Central memory CD4-positive, alpha-beta T cell (primary cell): ENCODE measurements around the gene ANKRD65.
"Not testable (repeated sequence)": the region's sequence is repeated elsewhere in the genome, so short reads cannot be mapped to it uniquely, and the experiment has no call there.

Source experiments
- DNase-seq: peaks from one replicate; pipeline ENCODE4 v3.0.0; 2022

The ANKRD65 gene

DNA sequence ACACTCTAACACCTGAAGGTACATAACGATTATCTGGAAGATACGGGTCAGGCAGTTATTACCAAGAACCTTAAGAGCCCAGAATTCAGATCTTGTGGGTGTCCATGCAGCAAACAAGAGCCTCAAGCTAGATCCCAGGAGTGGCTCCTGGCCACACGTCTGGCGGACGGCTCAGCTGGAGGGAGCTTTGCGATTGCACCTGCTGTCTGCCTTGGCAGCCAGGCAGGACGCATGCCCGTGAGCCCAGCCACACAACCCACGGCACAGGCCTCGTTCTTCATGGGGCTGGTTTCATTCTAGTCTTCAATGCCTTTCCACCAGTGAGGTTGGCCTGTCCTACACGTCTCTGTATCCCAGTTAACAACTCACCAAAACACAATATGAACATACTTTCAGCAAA lies 27.6 kb downstream of the ANKRD65 start:
- no peak for DNase-seq

DNA sequence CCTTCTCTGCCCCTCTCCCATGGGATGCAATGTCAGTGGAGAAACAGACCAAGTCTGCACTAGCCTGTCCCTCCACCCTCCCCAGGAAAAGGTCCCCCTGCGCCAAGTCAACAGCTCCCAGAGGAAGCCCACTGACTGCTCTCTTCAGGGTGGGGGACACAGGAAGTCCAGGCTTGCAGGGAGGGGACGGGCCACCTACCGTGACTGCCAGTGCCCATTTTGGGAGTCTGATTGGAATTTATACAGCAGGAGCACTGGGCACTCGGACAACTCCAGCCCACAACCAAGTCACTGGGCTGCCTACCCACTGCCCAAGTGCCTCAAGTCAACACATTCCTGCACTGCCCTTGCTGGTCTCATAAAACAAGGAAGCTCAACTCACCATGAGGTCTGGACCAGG lies 28.1 kb downstream of the ANKRD65 start:
- no peak for DNase-seq

DNA sequence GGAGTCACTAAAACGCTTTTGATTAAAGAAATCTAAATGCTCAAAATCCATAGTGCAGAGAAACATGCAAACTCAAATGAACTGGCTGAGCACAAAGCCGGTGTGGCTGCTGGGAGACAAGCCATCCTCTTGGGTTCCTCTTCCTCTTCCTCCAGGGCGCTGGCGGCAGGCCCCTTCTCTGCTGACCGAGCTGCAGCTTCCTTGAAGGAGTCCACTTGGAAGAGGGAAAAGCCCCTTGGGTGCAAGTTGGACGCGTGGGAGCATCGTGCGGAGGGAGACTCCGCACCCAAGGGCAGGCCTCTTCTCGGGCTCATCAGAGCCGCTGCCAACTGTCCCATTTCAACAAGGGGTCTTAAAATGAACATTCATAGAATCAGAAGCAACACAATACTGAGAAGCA lies 29.9 kb downstream of the ANKRD65 start:
- no peak for DNase-seq

DNA sequence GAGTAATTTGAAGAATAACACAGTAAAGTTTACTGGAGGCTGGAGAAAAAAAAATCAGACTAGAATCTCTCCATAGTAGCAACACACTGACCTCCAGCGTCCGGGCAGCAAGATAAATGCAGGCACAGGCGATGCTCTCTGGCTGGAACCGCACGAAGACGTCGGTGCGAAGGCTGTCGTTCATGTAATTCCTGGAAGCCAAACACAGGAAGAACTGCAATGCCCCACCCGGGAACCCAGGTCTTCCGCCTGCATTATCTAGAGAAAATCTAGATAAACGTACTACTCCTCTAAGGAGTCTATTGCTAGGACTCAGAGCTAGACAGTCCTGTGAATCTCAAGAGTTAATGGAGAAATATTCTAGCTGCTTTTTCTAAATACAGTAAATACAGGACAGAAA lies 30.4 kb downstream of the ANKRD65 start:
- no peak for DNase-seq

DNA sequence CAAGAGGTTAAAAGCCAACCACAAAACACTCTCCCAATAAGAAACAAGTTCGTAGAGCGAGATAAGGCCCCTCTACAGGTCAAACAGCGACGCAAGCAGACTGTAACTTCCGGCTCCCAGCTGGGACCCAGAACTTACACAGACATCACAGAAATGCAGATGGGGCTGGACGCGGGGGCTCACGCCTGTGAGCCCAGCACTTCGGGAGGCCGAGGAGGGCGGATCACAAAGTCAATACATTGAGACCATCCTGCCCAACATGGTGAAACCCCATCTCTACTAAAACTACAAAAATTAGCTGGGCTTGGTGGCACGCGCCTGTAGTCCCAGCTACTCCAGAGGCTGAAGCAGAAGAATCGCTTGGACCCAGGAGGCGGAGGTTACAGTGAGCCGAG lies 33.0 kb downstream of the ANKRD65 start:
- DNase-seq, result no peak

DNA sequence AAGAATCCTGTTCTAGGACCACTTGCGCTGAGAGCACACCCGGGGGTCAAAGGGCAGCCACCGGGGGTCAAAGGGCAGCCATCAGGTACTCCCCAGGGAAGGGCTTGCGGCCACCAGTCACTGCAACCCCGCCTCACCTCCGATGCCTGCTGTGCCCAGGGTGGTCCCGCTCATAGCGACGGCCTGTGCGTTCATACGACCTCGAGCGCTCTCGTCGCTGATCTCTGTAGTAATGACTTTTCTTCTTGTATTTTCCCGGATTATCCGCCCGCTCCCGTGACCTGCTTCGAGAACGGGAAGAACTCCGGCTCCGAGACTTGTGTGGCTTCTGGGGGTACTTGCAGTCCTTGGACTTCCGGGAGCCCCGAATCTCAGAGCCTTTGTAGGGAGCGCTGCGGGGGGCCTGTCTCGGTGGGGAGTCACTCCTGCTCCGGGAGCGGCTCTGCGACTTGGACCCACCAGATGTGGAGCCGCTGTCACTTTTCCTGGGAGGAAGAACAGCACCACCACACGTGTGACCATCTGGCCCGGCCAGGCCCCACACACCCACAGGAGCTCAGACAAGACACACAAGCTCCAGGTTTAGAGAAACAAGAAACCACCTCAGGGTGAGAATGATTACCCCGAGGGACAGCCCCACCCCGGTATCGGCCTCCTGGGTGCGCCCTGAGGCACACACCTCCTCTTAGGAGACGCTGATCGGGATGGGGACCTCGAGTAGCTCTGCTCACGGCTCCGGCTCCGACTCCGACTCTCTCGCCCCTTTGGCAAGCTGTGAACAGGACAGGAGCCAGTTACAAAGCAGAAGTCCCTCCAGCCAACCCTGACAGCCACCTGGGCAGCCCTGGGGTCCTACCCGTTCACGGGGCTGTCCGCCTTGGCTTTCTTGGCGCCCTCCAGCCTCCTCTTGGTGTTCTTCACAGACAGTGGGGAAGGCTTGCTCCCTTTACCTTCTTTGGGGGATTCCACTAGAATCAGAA lies 33.7 kb downstream of the ANKRD65 start:
- no peak for DNase-seq

DNA sequence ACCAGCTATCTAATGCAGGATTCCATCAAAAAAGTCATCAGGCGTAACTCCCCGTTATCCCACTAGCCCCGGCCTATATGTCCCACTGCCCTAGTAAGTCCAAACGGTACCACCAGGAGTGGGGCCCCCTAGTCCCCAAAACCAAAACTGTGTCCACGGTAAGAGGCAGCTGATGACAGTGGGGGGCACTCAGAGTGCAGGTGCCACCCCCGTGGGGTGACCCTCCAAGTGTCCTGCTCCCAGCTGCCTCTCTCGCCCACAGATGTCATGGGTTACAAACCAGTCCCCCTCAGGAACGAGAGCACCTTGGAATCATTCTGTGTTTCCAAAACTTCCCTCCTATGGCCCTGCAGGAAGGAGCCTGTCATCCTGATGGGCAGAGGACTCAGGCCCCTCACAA lies 35.1 kb downstream of the ANKRD65 start:
- no peak for DNase-seq

DNA sequence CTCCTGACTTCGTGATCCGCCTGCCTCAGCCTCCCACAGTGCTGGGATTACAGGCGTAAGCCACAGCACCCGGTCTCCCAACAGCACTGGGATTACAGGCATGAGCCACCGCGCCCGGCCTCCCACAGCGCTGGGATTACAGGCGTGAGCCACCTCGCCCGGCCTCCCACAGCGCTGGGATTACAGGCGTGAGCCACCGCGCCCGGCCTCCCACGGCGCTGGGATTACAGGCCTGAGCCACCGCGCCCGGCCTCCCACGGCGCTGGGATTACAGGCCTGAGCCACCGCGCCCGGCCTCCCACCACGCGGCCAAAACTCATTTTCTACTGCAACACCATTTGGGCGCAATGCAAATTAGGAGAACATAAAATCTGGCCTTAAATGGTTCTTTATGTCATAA lies 35.7 kb downstream of the ANKRD65 start:
- DNase-seq, result not testable (repeated sequence)

DNA sequence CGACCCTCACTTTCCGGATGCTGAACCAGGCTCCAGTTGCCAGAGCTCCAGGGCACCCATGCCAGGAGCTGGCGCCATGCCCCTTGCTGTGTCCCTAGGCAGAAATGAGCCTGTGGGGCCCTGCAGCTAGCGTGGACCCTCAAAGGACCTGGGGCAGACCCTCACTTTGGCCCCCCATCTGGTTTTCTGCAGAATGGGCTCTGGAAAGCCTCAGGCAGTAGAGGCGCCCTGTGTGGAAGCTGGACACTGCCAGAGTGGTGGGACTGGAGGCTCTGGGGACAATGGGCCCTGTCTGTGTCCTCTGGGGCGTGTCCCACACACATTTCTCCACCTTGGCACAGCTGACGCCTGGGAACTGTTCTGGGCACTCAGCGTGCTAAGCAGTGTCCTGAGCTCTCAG lies 39.8 kb downstream of the ANKRD65 start:
- DNase-seq, result no peak

DNA sequence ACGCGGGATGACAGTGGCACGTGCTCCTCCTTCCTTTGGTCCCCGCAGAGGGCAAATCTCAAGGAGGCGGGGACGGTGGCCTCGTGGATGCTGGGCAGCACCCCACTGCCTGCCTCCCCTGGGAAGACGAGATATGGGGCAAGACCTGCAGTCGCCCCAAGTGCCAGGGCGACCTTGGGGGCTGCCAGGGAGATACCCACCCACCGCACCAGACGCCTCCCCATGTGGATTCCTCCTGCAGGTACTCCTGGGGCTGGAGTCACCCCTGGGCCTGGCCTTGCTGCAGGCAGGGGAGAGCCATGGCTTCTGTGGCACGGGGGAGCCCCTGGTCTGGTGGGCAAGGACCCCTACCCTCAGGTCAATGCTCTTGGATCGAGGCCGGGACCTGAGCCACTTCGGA lies 40.2 kb downstream of the ANKRD65 start:
- DNase-seq, result no peak

DNA sequence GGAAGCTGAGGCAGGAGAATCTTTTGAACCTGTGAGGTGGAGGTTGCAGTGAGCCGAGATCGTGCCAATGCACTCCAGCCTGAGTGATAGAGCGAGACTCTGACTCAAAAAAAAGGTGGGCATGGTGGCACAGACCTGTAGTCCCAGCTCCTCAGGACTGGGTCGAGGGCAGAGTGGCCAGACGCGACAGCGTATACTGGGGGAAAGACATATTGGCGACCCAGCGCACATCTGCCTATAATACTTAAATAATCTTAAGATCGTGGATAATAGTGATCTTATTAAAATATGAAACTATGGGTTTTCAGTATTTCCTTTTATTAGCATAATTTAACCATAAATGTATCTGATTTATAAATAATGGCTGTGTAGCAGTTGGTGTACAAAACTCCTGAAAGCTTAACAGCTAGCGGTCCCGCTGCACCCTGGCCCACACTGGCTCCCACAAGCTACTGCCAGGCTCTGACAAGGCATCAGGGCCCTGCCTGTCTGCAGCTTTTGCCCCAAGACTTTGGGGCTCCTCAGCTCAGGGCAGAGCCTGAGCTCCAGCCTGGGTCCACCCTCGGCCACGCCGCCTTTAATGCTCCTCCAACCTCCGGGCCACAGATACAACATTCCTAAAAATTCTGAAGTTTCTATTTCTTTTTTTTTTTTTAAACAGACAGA lies 43.4 kb downstream of the ANKRD65 start:
- no peak for DNase-seq

DNA sequence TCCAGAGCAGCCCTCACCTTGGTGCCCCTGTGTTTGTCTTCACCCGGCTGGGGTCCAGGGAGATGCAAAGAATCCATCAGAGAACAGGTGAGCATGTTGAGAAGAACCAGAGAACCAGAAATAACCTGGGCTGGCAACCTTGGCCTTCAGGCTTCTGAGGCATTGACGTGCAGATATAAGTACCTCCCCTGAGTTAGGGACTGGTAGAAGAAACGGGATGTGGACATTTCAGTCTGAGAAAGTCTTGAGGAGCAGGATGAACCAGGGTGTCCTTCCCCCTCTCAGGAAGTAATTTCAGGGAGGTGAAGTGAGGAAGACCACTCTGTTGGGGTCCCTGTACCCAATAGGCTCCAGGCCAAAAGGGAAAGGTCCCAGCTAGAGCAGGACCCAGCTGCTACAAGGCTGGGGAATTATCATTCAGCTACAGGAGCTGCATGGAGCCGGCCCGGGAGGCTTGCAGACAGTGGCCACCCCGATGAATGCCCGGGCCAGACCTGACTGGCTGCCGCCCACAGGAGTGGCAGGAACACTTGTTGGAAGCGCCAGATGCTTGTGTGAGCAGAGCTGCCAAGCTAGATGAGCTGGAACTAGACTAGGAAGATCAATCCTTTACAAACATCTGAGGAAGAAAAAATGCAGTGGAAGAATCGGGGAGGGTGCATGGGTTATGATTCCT lies 44.4 kb downstream of the ANKRD65 start:
- DNase-seq, result no peak

DNA sequence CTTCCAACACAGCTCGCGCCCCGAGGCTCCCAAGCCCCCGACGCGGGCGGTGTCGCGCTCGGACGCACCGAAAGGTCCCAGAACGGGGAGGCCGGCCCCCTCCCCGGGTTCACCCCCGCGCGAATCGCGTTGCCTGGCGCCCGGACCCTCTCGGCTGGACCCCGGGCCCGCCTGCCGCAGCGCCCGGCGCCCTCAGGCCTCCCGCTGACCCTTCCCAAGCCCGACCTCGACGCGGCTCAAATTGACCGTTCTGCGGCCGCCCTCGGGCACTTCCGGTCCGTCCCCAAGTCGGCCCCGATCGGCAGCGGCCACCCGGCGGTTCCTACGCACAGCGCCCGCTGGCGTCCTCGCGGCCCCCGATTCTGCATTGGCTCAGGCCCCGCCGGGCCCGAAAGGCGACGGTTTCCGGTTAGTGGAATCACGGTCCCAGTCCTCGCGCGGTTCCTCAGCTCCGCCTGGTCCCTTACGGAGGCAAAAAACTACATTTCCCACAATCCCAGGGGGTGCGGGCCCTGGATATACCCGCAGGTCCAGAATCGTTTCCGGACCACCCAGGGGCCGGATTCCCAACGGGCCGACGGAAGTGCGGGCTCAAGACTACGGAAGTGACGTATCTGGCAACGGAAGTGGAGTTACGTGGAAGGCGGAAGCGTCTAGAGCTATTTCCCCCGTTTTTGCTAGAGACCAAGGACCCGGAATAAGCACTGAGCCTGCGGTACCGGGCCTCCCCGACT lies 46.0 kb downstream of the ANKRD65 start, which contains the start of gene AURKAIP1:
Gene AURKAIP1, minus strand, starts transcription at position 279 of the 734 bp plus-strand sequence. CDS start 451 bp downstream, outside the sequence.
- peak; percentile 97 for DNase-seq

DNA sequence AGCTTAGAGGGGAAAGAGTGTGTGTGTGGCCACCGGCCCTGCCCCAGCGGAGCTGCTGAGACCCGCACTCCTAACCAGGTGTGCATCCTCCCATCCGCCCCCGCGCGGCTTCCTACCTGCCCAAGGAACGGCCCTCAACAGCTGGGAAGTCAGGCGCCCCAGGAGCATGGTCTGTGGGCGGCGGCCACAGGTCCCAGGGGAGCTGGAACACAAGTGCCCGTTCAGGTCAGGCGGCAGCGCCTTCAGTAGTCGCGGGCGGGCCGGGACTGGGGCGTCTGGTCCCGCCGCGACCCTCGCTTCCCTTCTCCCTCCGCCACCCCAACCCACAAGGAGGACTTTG lies 46.5 kb downstream of the ANKRD65 start:
- DNase-seq, result no peak

DNA sequence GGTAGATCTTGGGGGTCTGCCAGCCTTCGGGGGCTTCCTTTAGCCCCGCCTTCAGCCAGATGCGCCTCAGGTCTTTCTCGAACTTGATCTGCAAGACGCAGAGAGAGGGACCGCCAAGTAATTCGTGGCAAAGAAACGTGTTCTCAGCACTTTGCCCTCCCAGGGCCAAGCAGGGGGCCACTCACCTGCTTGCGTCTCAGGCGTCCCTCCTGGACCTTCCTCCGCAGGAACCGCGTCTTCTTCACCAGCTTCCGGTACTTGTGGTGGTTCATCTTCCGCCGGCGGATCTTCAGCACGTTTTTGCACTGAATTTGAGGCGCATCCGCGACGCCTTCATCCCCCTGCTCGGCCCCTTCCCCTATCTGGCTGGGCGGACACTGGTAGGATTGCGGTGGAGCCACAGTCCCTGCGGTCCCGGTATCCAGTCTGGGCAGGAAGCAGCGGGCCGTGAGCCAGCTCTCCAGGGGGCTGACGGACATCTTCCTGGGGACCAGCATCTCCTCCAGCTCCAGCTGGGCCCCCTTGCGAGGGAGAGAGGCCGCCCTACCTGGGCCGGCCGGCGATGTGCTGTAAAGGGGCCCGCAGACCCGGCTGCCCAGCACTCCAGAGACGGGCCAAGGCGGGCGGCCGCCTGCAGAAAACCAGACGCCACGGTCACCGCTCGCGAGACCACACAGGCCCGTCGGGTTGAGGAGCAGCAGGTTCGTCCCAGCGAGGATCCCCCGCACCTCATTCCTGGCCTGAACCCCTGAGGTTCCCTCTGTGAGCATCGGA lies 47.1 kb downstream of the ANKRD65 start:
- no peak for DNase-seq

DNA sequence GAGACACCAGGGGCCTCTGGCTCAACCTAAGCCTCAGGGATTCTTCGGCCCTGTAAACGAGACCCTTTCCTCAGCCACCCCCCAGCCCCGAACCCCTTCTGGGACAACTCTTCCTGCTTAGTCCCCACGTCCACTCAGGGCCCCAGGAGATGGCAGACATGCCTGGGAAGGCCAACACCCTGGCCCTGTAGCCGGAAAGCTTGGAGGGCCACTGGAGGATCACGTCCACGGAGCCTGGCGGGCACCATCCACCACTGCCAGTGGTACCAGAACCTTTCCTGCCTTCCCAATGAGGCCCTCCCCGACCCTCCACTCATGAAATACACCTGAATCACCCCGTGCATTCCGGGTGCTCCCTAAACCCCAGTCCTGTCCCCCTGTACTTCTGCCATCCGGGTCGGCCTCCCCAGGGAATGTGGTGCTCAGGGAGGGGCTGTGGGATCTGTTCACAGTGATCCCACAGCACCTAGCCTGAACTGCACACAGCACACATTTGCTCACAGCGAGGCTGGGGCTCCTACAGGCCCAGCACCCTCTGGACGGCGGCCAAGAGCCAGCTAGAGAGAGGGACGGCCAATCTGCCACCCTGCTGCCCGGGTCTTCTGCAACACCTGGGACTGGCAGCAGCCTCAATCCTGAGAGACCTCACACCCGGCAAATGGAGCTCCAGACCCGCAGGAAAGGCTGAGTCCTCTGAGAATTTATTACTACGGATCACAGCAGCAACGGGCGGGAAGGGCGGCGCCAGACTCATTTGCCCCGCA lies 47.8 kb downstream of the ANKRD65 start:
- no peak for DNase-seq

DNA sequence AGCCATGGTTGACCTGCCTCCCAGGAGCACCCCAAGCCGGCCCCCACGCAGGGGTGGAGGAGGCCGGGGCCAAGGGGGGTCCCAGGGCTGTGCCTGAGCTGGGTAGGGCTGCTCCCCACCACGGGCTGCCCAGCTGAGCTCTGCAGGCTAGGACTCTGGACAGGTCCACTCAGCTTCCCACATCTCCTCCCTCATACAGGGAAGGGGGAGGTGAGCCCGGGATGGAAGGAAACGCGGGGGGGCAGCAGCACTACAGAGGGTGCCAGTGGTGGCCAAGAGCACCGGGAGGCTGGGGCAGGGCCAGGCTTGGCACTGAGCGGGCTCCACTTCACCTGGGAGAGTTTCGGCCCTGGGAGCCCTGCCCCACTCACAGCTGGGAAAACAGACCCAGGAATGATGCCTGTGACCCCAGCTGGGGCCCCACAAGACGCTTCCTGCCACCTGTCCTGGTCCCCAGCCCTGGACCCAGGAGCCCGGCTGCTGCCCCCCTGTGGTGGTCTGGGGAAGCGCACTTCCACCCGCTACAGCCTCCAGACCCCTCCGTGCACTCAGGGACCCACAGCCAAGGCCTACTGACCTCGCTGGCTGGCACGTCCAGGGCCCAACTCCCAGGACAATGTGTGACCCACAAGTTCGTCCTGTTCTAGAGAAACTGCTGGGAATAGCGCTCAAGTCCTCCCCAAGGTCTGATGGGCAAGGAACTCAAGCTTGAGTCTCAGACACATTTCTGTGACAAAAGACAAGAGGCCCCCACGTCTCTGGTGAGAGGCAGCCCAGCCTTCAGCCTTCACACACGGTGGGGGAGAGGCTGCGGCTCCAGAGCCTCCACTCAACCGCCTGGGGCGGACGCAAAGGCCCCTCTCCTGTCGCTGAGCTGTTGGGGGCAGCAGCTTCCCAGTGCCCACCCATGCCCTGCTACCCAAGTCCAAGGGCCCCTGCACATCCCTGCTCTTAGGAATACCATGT lies 49.0 kb downstream of the ANKRD65 start:
- peak; percentile 71 for DNase-seq

DNA sequence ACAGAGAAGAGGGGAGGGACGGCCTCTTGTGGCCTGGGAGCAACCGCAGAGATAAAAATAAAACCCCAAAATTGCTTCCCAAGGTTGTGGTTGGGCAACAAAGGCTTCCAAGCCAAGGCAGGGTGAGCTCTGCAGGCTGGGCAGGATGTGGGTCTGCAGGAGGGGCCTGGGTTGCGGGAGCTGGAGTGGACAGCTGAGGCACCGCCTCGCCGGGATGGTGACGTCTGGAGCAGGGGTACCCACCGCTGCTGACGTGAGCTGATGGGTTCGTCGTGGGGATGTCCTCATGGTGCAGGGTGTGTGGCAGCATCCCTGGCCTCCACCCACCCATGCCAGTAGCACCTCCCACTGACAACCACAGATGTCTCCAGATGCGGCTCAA lies 49.7 kb downstream of the ANKRD65 start:
- peak; percentile 94 for DNase-seq

DNA sequence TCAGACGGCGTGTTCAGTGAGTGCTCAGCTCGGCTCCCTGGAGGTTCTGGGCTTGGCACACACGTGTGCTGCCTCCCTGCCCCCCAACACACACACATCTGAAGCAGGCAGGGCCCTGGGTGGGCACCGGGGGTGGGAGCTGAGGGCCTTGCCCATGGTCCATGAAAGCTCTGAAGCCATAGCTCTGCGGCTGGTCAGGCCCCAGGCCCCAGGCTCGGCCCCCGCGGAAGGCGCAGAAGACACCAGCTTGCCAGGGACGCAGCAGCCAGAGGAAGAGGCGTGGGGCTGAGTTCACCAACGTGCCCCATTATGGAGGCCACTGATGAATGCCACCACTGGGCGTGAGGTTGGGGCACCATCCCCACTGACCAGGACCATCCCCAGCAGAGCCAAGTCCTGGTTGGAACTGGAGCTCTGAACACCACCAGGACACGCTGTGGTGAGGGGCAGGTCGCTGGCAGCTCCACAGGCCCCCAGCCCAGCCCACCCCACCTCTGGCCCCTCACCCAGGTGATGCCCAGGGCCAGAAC lies 50.2 kb downstream of the ANKRD65 start:
- DNase-seq, result no peak

DNA sequence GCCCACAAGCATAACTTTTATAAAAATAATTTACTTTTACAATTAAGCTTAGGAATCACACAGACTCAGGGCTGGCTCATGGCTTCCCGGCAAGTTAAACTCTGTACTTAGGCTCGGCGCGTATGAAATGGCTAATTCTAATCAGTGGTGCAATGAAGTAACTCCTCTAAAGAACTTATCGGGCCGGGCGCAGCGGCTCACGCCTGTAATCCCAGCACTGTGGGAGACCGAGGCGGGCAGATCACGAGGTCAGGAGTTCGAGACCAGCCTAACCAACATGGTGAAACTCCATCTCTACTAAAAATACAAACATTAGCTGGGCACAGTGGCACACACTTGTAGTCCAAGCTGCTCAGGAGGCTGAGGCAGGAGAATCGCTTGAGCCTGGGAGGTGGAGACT lies 51.0 kb downstream of the ANKRD65 start:
- not testable (repeated sequence) for DNase-seq
